Neutrophil (primary cell): ENCODE results near the gene IFT80.

Source experiments
- H3K27ac ChIP-seq: fragments of 200-600 bp; sonication (generic); 2 replicates; pipeline ENCODE4 v1.5.1; 2016; ENCODE audit warnings: mild to moderate bottlenecking, moderate library complexity
- H3K27me3 ChIP-seq: fragments of 200-600 bp; sonication (generic); 2 replicates; pipeline ENCODE4 v1.6.0; 2016; ENCODE audit warnings: mild to moderate bottlenecking
- H3K36me3 ChIP-seq: fragments of 200-600 bp; sonication (generic); 2 replicates; pipeline ENCODE4 v1.5.1; 2017
- H3K4me1 ChIP-seq, 2 experiments: fragments of 200-600 bp in 1 of 2; sonication (generic) in 1 of 2; 1 replicate in 1 of 2; 2 replicates in 1 of 2; pipeline versions ENCODE4 v1.5.1 to v1.6.1; 2013 to 2016; ENCODE audit warnings: low read depth in 1 of 2, low read length in 1 of 2, mild to moderate bottlenecking in 1 of 2, moderate library complexity in 1 of 2; ENCODE audit not compliant: control insufficient read depth in 1 of 2, insufficient read depth in 1 of 2
- H3K4me3 ChIP-seq, 2 experiments: fragments of 200-600 bp in 1 of 2; sonication (generic) in 1 of 2; 1 replicate in 1 of 2; 2 replicates in 1 of 2; pipeline ENCODE4 v1.5.1; 2013 to 2016; ENCODE audit warnings: low read depth in 1 of 2, low read length in 1 of 2, mild to moderate bottlenecking in 1 of 2, moderate library complexity in 1 of 2
- H3K9me3 ChIP-seq: fragments of 200-600 bp; sonication (generic); 2 replicates; pipeline ENCODE4 v1.5.1; 2016
- TF ChIP-seq, protein P1 (sequence below): fragments of 200-600 bp; sonication (generic); IDR thresholded peaks from 2 replicates; pipeline ENCODE4 v1.5.1; 2016; ENCODE audit warnings: antibody characterized with exemption

Gene IFT80

GRCh38 chr3:160227419-160227818, 171.6 kb downstream of the IFT80 start:
- Histone ChIP-seq H3K27ac (no peak overlapping the region), H3K4me3 (no peak overlapping the region), H3K27me3 (peaks cover 73% of the 10 kb centered on the region), H3K4me1 (peaks cover 13 to 32% of the 10 kb centered on the region in 2 experiments), H3K36me3 (no peaks in the 10 kb centered on the region), H3K9me3 (no peaks in the 10 kb centered on the region)
- TF ChIP-seq, protein P1, sequence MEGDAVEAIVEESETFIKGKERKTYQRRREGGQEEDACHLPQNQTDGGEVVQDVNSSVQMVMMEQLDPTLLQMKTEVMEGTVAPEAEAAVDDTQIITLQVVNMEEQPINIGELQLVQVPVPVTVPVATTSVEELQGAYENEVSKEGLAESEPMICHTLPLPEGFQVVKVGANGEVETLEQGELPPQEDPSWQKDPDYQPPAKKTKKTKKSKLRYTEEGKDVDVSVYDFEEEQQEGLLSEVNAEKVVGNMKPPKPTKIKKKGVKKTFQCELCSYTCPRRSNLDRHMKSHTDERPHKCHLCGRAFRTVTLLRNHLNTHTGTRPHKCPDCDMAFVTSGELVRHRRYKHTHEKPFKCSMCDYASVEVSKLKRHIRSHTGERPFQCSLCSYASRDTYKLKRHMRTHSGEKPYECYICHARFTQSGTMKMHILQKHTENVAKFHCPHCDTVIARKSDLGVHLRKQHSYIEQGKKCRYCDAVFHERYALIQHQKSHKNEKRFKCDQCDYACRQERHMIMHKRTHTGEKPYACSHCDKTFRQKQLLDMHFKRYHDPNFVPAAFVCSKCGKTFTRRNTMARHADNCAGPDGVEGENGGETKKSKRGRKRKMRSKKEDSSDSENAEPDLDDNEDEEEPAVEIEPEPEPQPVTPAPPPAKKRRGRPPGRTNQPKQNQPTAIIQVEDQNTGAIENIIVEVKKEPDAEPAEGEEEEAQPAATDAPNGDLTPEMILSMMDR = no peak

DNA sequence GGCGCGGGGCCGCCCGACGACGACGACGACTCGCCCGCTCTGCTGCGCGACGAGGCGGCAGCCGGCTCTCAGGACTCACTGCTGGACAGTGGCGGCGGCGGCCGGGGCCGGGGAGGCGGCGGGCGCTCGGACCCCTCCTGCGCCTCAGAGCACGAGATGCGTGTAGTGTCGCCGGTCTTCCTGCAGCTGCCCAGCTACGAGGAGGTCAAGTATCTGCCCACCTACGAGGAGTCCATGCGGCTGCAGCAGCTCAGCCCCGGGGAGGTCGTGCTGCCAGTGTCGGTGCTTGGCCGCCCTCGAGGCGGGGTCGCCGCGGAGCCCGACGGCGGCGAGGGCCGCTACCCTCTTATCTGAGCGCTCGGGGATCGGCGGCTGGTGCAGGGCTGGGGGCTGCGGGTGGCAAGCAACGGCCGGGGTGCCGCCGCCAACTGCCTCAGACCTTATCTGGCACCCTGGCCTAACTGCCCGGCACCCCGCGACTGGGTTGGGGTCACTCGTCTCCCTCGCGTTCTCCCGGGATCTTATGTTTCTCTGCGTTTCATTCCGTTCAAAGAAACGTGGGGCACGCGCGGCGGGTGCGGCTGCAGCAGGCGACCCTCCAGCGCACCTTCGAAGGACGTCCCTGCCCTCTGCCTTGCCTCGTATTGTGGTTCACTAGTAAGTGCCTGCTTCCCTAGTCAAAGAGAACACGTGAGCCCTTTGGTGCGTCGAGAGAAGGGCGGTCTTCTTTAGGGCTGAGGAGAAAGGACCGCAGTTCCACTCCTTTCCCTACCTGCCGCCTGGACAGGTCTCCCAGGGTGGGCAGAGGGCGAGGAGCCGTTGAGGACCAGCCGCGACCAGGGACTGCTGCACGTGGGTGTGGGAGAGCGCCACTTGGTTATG, 172.8 kb downstream of the IFT80 start:
- Histone ChIP-seq H3K9me3 (no peaks in the 10 kb centered on the region), H3K4me1 (peaks cover 13 to 32% of the 10 kb centered on the region in 2 experiments), H3K27me3 (peaks cover 85% of the 10 kb centered on the region), H3K36me3 (no peaks in the 10 kb centered on the region), H3K4me3 (peak overlapping the region; percentile 21 to 34), H3K27ac (no peak overlapping the region)
- TF ChIP-seq, protein P1 = no peak

GRCh38 chr3:160225176-160226025, 173.6 kb downstream of the IFT80 start, which contains the start of gene C3orf80:
Gene C3orf80, plus strand, starts transcription at chr3:160225422. Its CDS starts 214 bp downstream, at chr3:160225636.
- Histone ChIP-seq H3K9me3 (no peaks in the 10 kb centered on the region), H3K4me1 (peaks cover 13 to 32% of the 10 kb centered on the region in 2 experiments), H3K27me3 (peaks cover 94% of the 10 kb centered on the region), H3K36me3 (no peaks in the 10 kb centered on the region), H3K27ac (no peak within 1 kb of the TSS), H3K4me3 (peak within 1 kb of the TSS; percentile 21 to 35)
- TF ChIP-seq, protein P1 = no peak

DNA sequence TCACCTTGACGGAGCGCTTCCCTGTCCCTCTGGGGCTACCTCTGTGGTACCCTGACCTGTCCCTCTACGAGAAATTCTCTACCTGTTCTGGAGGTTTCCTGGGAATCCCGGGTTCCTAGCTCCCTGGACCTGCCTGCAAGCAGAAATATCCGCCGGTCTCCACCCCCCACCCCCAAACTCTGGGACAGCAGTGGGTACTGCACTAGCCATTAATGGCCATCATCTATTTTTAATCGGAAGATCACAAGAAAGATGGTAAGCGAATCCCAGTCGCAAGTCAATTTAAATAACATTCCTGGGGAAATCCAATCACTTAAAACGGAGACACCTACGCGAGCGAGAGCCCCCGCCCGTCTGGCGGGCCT, 174.2 kb downstream of the IFT80 start:
- Histone ChIP-seq H3K4me1 (peaks cover 13 to 32% of the 10 kb centered on the region in 2 experiments), H3K27me3 (peaks cover 99% of the 10 kb centered on the region), H3K36me3 (no peaks in the 10 kb centered on the region), H3K27ac (no peak overlapping the region), H3K9me3 (no peaks in the 10 kb centered on the region), H3K4me3 (peak overlapping the region in 1 of 2 experiments; percentile 35)
- TF ChIP-seq, protein P1 = no peak

DNA sequence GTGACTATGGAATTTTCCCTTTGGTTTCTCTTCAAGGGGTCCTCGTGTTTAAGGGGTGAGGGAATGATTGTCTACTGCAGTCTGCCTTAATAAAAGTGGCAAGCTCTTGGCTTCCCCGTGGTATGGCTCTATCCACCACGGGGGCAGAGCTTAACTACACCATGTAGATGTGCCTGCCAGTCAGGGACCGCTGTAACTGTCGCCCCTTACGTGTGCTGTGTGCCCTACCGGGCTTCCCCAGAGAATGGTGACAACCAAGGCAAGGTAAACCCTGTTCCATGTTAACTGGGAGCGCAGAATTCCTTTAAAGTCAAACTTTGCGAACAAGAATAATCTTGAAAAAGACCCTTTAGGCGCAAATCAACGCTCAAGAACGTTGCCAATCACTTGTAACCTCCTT, 174.8 kb downstream of the IFT80 start:
- Histone ChIP-seq H3K4me3 (no peak overlapping the region), H3K4me1 (peaks cover 13 to 32% of the 10 kb centered on the region in 2 experiments), H3K27me3 (peaks cover 99% of the 10 kb centered on the region), H3K9me3 (no peaks in the 10 kb centered on the region), H3K36me3 (no peaks in the 10 kb centered on the region), H3K27ac (no peak overlapping the region)
- TF ChIP-seq, protein P1 = no peak
